ENCODE data around the gene SRRM3. TPM values are rescaled to one million over a fixed set of nuclear protein-coding genes. Genes with fewer than 3 reads are reported as not detected.
"Not testable (repeated sequence)": the region's sequence is repeated elsewhere in the genome, so short reads cannot be mapped to it uniquely, and the experiment has no call there.

Gene SRRM3
- 16.5 TPM for total RNA-seq
- long read RNA-seq, partial matches to known transcripts: 21 of 91 reads
- long read RNA-seq, other reads (novel, unspliced or antisense): 66 of 91 reads

- peak; percentile 88 for ATAC-seq
- intact Hi-C loops (cut with DNase I): no loop called here
- DNase-seq (ENCODE audit: missing footprints): peak; percentile 85
These were observed at the start of gene SRRM3 for GRCh38 chr7:76201732-76202665. TSS of gene SRRM3 (plus strand) at chr7:76201896. CDS start at chr7:76235067, 33,171 bp downstream.

- intact Hi-C loops (cut with DNase I): no loop called here
- ATAC-seq: no peak
- no peak for DNase-seq (ENCODE audit: missing footprints)
These were observed 49.8 kb upstream of the SRRM3 start for GRCh38 chr7:76151932-76152331.

- DNase-seq (ENCODE audit: missing footprints); intact Hi-C loops (cut with DNase I); ATAC-seq: not testable (repeated sequence)
These were observed 48.0 kb upstream of the SRRM3 start for GRCh38 chr7:76153571-76154230.

GRCh38 chr7:76155938-76156337 lies 45.8 kb upstream of the SRRM3 start:
- ATAC-seq: peak; percentile 59
- intact Hi-C loops (cut with DNase I): no loop called here
- peak; percentile 88 for DNase-seq (ENCODE audit: missing footprints)

- intact Hi-C loops (cut with DNase I); DNase-seq (ENCODE audit: missing footprints); ATAC-seq: not testable (repeated sequence)
These were observed 44.6 kb upstream of the SRRM3 start for GRCh38 chr7:76156992-76157685.

- ATAC-seq; intact Hi-C loops (cut with DNase I); DNase-seq (ENCODE audit: missing footprints): not testable (repeated sequence)
These were observed 43.3 kb upstream of the SRRM3 start for GRCh38 chr7:76158416-76158815.

- intact Hi-C loops (cut with DNase I); DNase-seq (ENCODE audit: missing footprints); ATAC-seq: not testable (repeated sequence)
These were observed 39.1 kb upstream of the SRRM3 start for GRCh38 chr7:76162416-76163170.

GRCh38 chr7:76163812-76164211 lies 37.9 kb upstream of the SRRM3 start:
- DNase-seq (ENCODE audit: missing footprints): not testable (repeated sequence)

GRCh38 chr7:76165106-76165972 lies 36.4 kb upstream of the SRRM3 start:
- DNase-seq (ENCODE audit: missing footprints) (no peak), ATAC-seq (no peak)
- intact Hi-C loops (cut with DNase I): no loop called here

More at GRCh38 chr7:76163812-76164211, 37.9 kb upstream of the SRRM3 start:
- intact Hi-C loops (cut with DNase I); ATAC-seq: not testable (repeated sequence)

- ATAC-seq: no peak
These were observed 35.7 kb upstream of the SRRM3 start for GRCh38 chr7:76165973-76166403.

GRCh38 chr7:76166404-76167255 lies 35.1 kb upstream of the SRRM3 start:
- peak; percentile 99 for ATAC-seq
- intact Hi-C loops (cut with DNase I): no loop called here
- peak; percentile 100 for DNase-seq (ENCODE audit: missing footprints)

More at GRCh38 chr7:76165973-76166403, 35.7 kb upstream of the SRRM3 start:
- no peak for DNase-seq (ENCODE audit: missing footprints)
- intact Hi-C loops (cut with DNase I): no loop called here

- ATAC-seq: no peak
These were observed 28.0 kb upstream of the SRRM3 start for GRCh38 chr7:76173566-76174205.

GRCh38 chr7:76176951-76177350 lies 24.7 kb upstream of the SRRM3 start:
- ATAC-seq; DNase-seq (ENCODE audit: missing footprints): not testable (repeated sequence)
- intact Hi-C loops (cut with DNase I): loop anchor here (5.0 to 10.0 kb wide), 2 partner anchors 85 to 108 kb away; no protein-coding TSS in a partner anchor

More at GRCh38 chr7:76173566-76174205, 28.0 kb upstream of the SRRM3 start:
- DNase-seq (ENCODE audit: missing footprints): no peak
- intact Hi-C loops (cut with DNase I): loop anchor here (10.0 kb wide), 1 partner anchor 111 kb away; no protein-coding TSS in a partner anchor

- intact Hi-C loops (cut with DNase I): loop anchor here (5.0 to 10.0 kb wide), 2 partner anchors 83 to 105 kb away; no protein-coding TSS in a partner anchor
- no peak for ATAC-seq
- DNase-seq (ENCODE audit: missing footprints): no peak
These were observed 22.0 kb upstream of the SRRM3 start for GRCh38 chr7:76179686-76180085.

- no peak for DNase-seq (ENCODE audit: missing footprints)
- no peak for ATAC-seq
- intact Hi-C loops (cut with DNase I): no loop called here
These were observed 19.3 kb upstream of the SRRM3 start for GRCh38 chr7:76182225-76182960.
